CD4-positive, alpha-beta T cell (primary cell): Measurements from ENCODE around the gene INVS. TPM values are rescaled to one million over a fixed set of nuclear protein-coding genes. Genes with fewer than 3 reads are reported as not detected.

ENCODE experiments used
- ATAC-seq: fragments of 200-7000 bp; cut with Tn5 transposase; one replicate; pipeline ENCODE4 v1.10.0; 2022; ENCODE audit warnings: mild to moderate bottlenecking; ENCODE audit not compliant: poor library complexity
- CTCF ChIA-PET: fragments of 350-600 bp; sonication (Branson Sonifier 250); formaldehyde crosslinking; loops from one replicate; lab custom pipeline; 2021; ENCODE audit warnings: antibody characterized with exemption, inconsistent platforms; lab: Charles Lee
- POLR2A ChIA-PET: fragments of 350-600 bp; sonication (Branson Sonifier 250); formaldehyde crosslinking; loops from one replicate; lab custom pipeline; 2021; ENCODE audit warnings: antibody characterized with exemption, inconsistent platforms; lab: Charles Lee
- DNase-seq, 14 experiments: peaks; one replicate each; pipeline ENCODE4 v3.0.0-alpha.2; 2013 to 2020; ENCODE audit warnings: mixed read lengths in 2 of 14
- H3K27ac ChIP-seq, 2 donors: one replicate each; pipeline versions ENCODE4 v1.5.1 to v1.7.0; 2013; ENCODE audit warnings: low read length in 2 of 2, low read depth in 1 of 2, mild to moderate bottlenecking in 1 of 2
- H3K27me3 ChIP-seq, 2 experiments: 1 replicate in 1 of 2; 2 replicates in 1 of 2; pipeline versions ENCODE4 v1.6.1 to v1.7.0; 2013; ENCODE audit warnings: low read length in 2 of 2, control low read depth in 1 of 2, mild to moderate bottlenecking in 1 of 2, moderate library complexity in 1 of 2; ENCODE audit not compliant: insufficient read depth in 2 of 2, control insufficient read depth in 1 of 2
- H3K36me3 ChIP-seq: one replicate; pipeline ENCODE4 v1.6.1; 2013; ENCODE audit warnings: low read length, control low read depth; ENCODE audit not compliant: insufficient read depth
- H3K4me1 ChIP-seq: one replicate; pipeline ENCODE4 v1.6.1; 2013; ENCODE audit warnings: low read length, control low read depth; ENCODE audit not compliant: insufficient read depth
- H3K4me3 ChIP-seq: one replicate; pipeline ENCODE4 v1.5.1; 2013; ENCODE audit warnings: mild to moderate bottlenecking, low read length, moderate library complexity
- H3K9me3 ChIP-seq, 2 experiments: 1 replicate in 1 of 2; 2 replicates in 1 of 2; pipeline versions ENCODE4 v1.6.1 to v1.7.0; 2013; ENCODE audit warnings: low read length in 2 of 2, mild to moderate bottlenecking in 2 of 2, control low read depth in 1 of 2, moderate library complexity in 1 of 2; ENCODE audit not compliant: control insufficient read depth in 1 of 2, insufficient read depth in 1 of 2
- H3K27ac Mint-ChIP-seq: one replicate; pipeline ENCODE4 v1.8.0; 2020; ENCODE audit warnings: mixed read lengths
- H3K27me3 Mint-ChIP-seq: one replicate; pipeline ENCODE4 v1.8.0; 2021; ENCODE audit warnings: mixed read lengths
- H3K36me3 Mint-ChIP-seq: one replicate; pipeline ENCODE4 v1.8.0; 2021; ENCODE audit warnings: low read depth, mixed read lengths
- H3K4me1 Mint-ChIP-seq: one replicate; pipeline ENCODE4 v1.8.0; 2021; ENCODE audit warnings: low read depth, mixed read lengths
- H3K4me3 Mint-ChIP-seq: one replicate; pipeline ENCODE4 v1.8.0; 2020; ENCODE audit warnings: mild to moderate bottlenecking, mixed read lengths
- H3K9me3 Mint-ChIP-seq: one replicate; pipeline ENCODE4 v1.8.0; 2020; ENCODE audit warnings: mixed read lengths
- CTCF ChIP-seq: fragments of 200-600 bp; IDR thresholded peaks from one replicate; pipeline ENCODE4 v1.8.0; 2022; ENCODE audit warnings: antibody characterized with exemption, mild to moderate bottlenecking
- intact Hi-C, 2 experiments: fragments of 100-400 bp; cut with DNase I in 1 of 2; cut with micrococcal nuclease in 1 of 2; formaldehyde crosslinking; loops; one replicate each; pipeline versions ENCODE4 v1.15.1 to v1.9.0; 2023 to 2025; cut with DNase I, micrococcal nuclease
- total RNA-seq, 174 experiments: library from RNA in 2 of 174; stranded (reverse) in 2 of 174; gene quantifications; one replicate each; pipeline ENCODE4 v1.2.3 and lab custom pipeline; 2021 to 2026

The INVS gene
- total RNA-seq, 2 experiments from 2014 or later: 13.6 to 14.3 TPM

GRCh38 chr9:100126423-100126822 lies 27.4 kb downstream of the INVS start:
- CTCF ChIA-PET: interaction anchor here (1.8 kb wide), 1 partner anchor 12 kb away, joined by 5 read pairs; no protein-coding TSS in a partner anchor
- no peak for ATAC-seq

GRCh38 chr9:100129772-100130171 lies 30.7 kb downstream of the INVS start:
- no peaks in the 10 kb centered on the region for H3K9me3 Mint-ChIP-seq
- H3K9me3 ChIP-seq: no peaks in the 10 kb centered on the region
- H3K27ac ChIP-seq: no peak overlapping the region
- no peak for TF ChIP-seq CTCF
- no peaks in the 10 kb centered on the region for H3K27me3 Mint-ChIP-seq
- peaks cover 78% of the 10 kb centered on the region for H3K36me3 Mint-ChIP-seq
- ATAC-seq (no peak), DNase-seq (no peak)
- H3K4me1 Mint-ChIP-seq: no peaks in the 10 kb centered on the region
- ChIA-PET CTCF (no interaction called here), POLR2A (no interaction called here)
- no peaks in the 10 kb centered on the region for H3K4me1 ChIP-seq
- intact Hi-C loops: loop anchor here in 1 of 2 experiments (2.0 kb wide), 1 partner anchor 25 kb away; no protein-coding TSS in a partner anchor
- no peaks in the 10 kb centered on the region for H3K27me3 ChIP-seq
- H3K4me3 ChIP-seq: no peak overlapping the region
- no peak overlapping the region for H3K4me3 Mint-ChIP-seq
- no peak overlapping the region for H3K27ac Mint-ChIP-seq
- H3K36me3 ChIP-seq: peaks cover 15% of the 10 kb centered on the region

More at GRCh38 chr9:100126423-100126822, 27.4 kb downstream of the INVS start:
- TF ChIP-seq CTCF: no peak
- Histone ChIP-seq H3K4me3 (no peak overlapping the region), H3K27ac (no peak overlapping the region), H3K36me3 (peaks cover 15% of the 10 kb centered on the region), H3K4me1 (no peaks in the 10 kb centered on the region), H3K27me3 (no peaks in the 10 kb centered on the region), H3K9me3 (no peaks in the 10 kb centered on the region)
- no peak overlapping the region for H3K27ac Mint-ChIP-seq
- no peak overlapping the region for H3K4me3 Mint-ChIP-seq
- DNase-seq: no peak
- H3K4me1 Mint-ChIP-seq: no peaks in the 10 kb centered on the region
- intact Hi-C loops: no loop called here
- no peaks in the 10 kb centered on the region for H3K9me3 Mint-ChIP-seq
- no peaks in the 10 kb centered on the region for H3K27me3 Mint-ChIP-seq
- POLR2A ChIA-PET: no interaction called here
- peaks cover 64% of the 10 kb centered on the region for H3K36me3 Mint-ChIP-seq

GRCh38 chr9:100131216-100131615 lies 32.2 kb downstream of the INVS start:
- Histone ChIP-seq H3K4me1 (no peaks in the 10 kb centered on the region), H3K36me3 (peaks cover 5% of the 10 kb centered on the region), H3K27me3 (no peaks in the 10 kb centered on the region), H3K4me3 (no peak overlapping the region), H3K9me3 (no peaks in the 10 kb centered on the region), H3K27ac (no peak overlapping the region)
- intact Hi-C loops: no loop called here
- no peaks in the 10 kb centered on the region for H3K9me3 Mint-ChIP-seq
- H3K4me1 Mint-ChIP-seq: no peaks in the 10 kb centered on the region
- no peaks in the 10 kb centered on the region for H3K27me3 Mint-ChIP-seq
- ChIA-PET POLR2A (no interaction called here), CTCF (no interaction called here)
- no peak overlapping the region for H3K27ac Mint-ChIP-seq
- H3K36me3 Mint-ChIP-seq: peaks cover 66% of the 10 kb centered on the region
- no peak for DNase-seq
- no peak overlapping the region for H3K4me3 Mint-ChIP-seq
- TF ChIP-seq CTCF: no peak
- ATAC-seq: no peak
